Measurements from ENCODE around the gene HSBP1L1. TPM values are rescaled to one million over a fixed set of nuclear protein-coding genes. Genes with fewer than 3 reads are reported as not detected.

Gene HSBP1L1
- total RNA-seq, 4 donors from 2014 or later, result 13.2 to 20.1 (median 17.3) TPM

DNA sequence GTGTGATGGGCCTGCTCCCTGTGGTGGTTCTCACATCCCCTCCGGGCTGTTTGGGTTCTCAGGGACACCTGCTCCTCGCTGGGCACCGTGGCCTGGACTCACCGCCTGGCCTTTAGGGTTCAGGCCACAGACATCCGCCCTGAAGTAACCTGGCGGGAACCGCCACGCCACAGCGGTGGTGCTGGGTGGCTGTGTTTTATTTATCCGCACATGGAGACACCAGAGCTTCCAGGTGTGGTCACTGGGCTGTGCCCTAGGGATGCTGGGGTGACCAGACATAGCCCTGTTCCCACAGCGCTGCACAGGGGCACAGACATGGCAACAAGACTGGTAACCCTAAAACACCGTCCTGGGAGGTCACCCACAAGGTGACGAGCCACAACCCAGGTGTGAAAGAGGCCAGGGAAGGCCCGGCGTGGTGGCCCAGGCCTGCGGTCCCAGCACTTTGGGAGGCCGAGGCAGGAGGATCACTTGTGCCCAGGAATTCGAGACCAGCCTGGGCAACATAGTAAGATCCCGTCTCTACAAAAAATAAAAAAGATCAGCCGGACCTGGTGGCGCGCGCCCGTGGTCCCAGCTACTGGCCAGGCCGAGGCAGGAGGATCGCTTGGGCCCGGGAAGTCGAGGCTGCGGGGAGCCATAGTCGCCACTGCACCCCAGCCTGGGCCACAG is 649 bp upstream of the HSBP1L1 start:
- DNase-seq (ENCODE audit: low spot score) (peak; percentile 13), ATAC-seq (ENCODE audit: low FRiP score) (no peak)
- TF ChIP-seq, protein P1, sequence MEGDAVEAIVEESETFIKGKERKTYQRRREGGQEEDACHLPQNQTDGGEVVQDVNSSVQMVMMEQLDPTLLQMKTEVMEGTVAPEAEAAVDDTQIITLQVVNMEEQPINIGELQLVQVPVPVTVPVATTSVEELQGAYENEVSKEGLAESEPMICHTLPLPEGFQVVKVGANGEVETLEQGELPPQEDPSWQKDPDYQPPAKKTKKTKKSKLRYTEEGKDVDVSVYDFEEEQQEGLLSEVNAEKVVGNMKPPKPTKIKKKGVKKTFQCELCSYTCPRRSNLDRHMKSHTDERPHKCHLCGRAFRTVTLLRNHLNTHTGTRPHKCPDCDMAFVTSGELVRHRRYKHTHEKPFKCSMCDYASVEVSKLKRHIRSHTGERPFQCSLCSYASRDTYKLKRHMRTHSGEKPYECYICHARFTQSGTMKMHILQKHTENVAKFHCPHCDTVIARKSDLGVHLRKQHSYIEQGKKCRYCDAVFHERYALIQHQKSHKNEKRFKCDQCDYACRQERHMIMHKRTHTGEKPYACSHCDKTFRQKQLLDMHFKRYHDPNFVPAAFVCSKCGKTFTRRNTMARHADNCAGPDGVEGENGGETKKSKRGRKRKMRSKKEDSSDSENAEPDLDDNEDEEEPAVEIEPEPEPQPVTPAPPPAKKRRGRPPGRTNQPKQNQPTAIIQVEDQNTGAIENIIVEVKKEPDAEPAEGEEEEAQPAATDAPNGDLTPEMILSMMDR (IDR thresholded peaks at IDR 0.05), result no peak

DNA sequence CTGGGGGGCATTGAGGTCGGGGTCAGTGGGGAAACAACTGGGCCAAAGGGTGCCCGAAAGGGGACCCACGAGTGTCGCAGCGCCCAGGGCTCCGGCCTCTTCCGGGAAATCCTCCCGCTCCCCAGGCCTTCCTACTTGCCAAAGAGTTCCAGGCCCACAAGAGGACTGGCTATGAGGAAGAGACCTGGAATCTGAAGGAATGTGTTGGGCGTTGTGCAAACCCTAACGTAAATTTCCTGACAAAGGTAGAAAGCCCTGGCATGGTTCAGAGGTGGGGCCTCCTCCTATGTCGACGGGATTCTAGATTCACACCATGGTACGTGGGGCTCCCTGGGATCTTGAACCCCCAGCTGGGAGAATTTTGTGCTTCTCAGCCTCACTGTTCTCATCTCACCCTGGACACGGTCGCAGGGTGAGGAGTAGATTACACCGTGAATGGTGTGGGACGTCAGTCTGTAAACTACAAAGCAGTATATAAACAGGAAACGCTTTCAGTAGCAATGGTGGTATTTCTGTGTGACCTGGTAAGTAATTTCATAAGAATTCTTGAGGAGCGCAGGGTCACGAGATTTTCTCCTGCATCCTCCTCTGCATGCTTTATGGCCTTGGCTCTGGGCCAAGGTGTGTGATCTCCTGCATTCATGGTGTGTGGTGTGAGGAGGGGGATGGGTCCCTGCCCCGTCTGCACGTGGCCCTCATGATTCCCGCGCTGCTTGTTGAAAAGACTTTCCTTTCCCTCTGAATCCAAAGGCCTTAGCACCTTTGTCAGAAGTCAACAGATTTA is 868 bp downstream of the HSBP1L1 start:
- DNase-seq (ENCODE audit: low spot score) (peak; percentile 21), ATAC-seq (ENCODE audit: low FRiP score) (peak; percentile 75)
- TF ChIP-seq, protein P1 (IDR thresholded peaks at IDR 0.05), result no peak

DNA sequence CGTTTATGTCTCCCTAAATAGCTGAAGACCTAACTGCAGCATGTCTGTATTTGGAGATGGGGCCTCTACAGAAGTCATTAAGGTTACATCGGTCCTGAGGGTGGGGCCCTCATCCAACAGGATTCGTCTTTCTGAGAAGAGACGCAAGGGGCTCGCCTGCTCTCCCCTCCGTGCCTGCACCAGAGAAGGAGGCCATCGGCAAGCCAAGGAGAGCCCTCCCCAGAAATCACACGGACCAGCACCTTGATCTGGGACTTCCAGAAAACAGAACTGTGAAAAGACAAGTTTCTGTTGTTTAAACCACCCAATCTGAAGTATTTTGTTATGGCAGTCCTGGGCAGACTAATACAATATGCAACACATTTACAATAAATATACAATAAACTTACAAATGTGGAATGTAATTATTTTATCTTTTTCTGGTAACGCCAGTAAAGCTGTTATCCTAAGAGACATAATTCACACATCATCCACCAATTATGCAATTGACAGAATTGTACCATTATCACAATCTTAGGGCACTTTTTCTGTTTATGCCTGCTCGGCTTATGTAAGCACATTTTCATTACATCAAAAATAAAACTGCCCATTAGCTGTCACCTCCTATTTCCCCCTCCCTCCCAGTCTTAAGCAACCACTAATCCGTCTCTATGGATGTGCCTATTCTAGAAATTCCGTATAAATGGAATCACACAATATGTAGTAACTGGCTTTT is 6.1 kb downstream of the HSBP1L1 start:
- TF ChIP-seq, protein P1 (IDR thresholded peaks at IDR 0.05), result no peak
- DNase-seq (ENCODE audit: low spot score), result peak; percentile 0
- no peak for ATAC-seq (ENCODE audit: low FRiP score)

DNA sequence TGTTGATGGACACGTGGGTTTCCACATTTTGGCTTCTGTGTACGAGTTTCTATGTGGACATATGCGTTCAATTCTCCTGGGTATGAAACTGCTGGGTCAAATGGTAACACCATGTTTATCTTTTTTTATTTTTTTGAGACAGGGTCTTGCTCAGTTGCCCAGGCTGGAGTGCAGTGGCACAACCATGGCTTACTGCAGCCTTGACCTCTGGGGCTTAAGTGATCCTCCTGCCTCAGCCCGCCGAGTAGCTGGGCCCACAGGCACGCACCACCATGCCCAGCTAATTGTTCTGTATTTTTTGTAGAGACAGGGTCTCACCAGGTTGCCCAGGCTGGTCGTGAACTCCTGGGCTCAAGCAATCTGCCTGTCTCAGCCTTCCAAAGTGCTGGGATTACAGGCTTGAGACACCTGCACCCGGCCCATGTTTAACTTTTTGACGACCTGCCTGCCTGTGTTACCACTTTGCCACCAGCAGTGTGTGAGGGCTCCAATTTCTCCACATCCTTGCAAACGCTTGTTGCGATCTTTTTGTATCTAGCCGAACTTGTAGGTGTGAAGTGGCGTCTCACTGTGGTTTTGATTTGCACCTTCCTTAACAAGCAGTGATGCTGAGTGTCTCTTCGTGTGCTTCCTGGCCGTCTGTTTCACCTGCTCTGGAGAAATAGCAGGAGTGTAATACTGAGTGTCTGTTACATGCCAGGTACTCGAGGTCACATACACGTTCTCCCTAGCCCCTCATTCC is 6.9 kb downstream of the HSBP1L1 start:
- ATAC-seq (ENCODE audit: low FRiP score), result peak; percentile 27
- DNase-seq (ENCODE audit: low spot score), result no peak
- TF ChIP-seq, protein P1 (IDR thresholded peaks at IDR 0.05), result no peak

DNA sequence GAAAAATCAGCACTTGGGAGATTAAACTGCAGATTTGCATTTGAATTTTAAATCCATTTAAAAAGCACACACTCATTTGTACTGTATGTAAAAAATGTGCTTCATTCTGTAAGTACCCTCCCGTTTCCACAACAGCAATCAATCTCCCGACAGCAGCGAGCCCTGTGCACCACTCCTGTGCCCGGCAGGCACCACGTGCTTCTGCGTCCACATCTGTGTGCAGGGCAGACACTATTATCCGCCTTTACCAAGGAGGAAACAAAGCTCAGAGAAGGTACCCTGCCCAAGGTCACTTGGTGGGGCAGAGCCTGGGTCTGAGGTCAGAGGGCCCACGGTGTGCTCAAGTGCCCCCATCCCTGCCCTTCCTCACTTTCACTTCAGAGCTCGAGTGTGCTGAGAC is 7.5 kb downstream of the HSBP1L1 start:
- TF ChIP-seq, protein P1 (IDR thresholded peaks at IDR 0.05), result no peak
- ATAC-seq (ENCODE audit: low FRiP score) (no peak), DNase-seq (ENCODE audit: low spot score) (peak; percentile 6)

DNA sequence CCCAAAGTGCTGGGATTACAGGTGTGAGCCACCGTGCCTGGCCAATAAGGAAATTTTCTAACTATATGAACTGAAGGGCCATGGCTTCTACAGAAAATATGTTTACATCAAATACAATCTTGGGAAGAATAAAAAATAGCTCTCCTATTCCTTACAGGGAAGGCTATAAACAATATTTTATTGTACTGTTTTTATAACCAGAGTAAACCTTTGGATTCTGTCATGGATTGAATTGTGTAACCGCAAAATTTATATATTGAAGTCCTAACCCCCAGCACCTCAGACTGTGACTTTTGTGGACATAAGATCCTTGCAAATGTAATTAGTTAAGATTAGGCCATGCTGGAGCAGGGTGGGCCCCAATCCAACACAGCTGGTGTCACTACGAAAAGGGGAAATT is 8.3 kb downstream of the HSBP1L1 start:
- ATAC-seq (ENCODE audit: low FRiP score), result no peak
- no peak for DNase-seq (ENCODE audit: low spot score)
- TF ChIP-seq, protein P1 (IDR thresholded peaks at IDR 0.05), result no peak
